Measurements from ENCODE around the gene PDIA5. TPM values are rescaled to one million over a fixed set of nuclear protein-coding genes. Genes with fewer than 3 reads are reported as not detected.

Gene PDIA5
- polyA plus RNA-seq, 1 donor (not counting 4 experiments of a cell fraction or from before 2014, with no cell fraction given): 29.8 TPM

GRCh38 chr3:123119388-123119787 is 52.6 kb downstream of the PDIA5 start:
- H3K9ac ChIP-seq (ENCODE audit: control insufficient read depth, extremely low read depth, insufficient read depth, low read length): no peak overlapping the region
- FAIRE-seq: no peak

GRCh38 chr3:123119802-123120201 is 53.0 kb downstream of the PDIA5 start:
- no peak for DNase-seq (ENCODE audit: low read depth, low spot score)
- dilution Hi-C loops (cut with MboI; ENCODE audit: extremely low pct_ligation_motif_present, low sequenced_read_pairs): no loop called here
- TF ChIP-seq EZH2 (IDR thresholded peaks at IDR 0.05; ENCODE audit: low read length): no peak
- TF ChIP-seq CTCF (optimal IDR thresholded peaks at IDR 0.05 in 1 of 3, IDR thresholded peaks at IDR 0.05 in 1 of 3, conservative IDR thresholded peaks at IDR 0.05 in 1 of 3; ENCODE audit: extremely low read depth in 1 of 3, insufficient read depth in 2 of 3, low read length in 3 of 3): no peak

More at GRCh38 chr3:123119388-123119787, 52.6 kb downstream of the PDIA5 start:
- Histone ChIP-seq H3K36me3 (ENCODE audit: control insufficient read depth in 2 of 2, extremely low read depth in 1 of 2, insufficient read depth in 2 of 2, low read length in 2 of 2) (peaks cover 27 to 48% of the 10 kb centered on the region in 2 experiments), H2AFZ (ENCODE audit: control insufficient read depth, low read length) (no peak overlapping the region), H3K27ac (ENCODE audit: control insufficient read depth, insufficient read depth, low read length) (no peak overlapping the region), H3K79me2 (ENCODE audit: control insufficient read depth, insufficient read depth, low read length) (no peaks in the 10 kb centered on the region), H3K4me3 (ENCODE audit: control insufficient read depth in 2 of 3, extremely low read depth in 1 of 3, insufficient read depth in 2 of 3, low read depth in 1 of 3, low read length in 3 of 3) (no peak overlapping the region), H3K27me3 (ENCODE audit: control insufficient read depth, extremely low read depth, insufficient read depth, low read length) (no peaks in the 10 kb centered on the region), H3K4me1 (ENCODE audit: control insufficient read depth, extremely low read depth, insufficient read depth, low read length) (peaks cover 21% of the 10 kb centered on the region), H3K9me1 (ENCODE audit: control insufficient read depth, extremely low read depth, insufficient read depth, low read length) (peaks cover 3% of the 10 kb centered on the region), H3K4me2 (ENCODE audit: control insufficient read depth, extremely low read depth, insufficient read depth, low read depth, low read length) (no peak overlapping the region), H4K20me1 (ENCODE audit: control insufficient read depth, extremely low read depth, insufficient read depth, low read length) (peaks cover 2% of the 10 kb centered on the region), H3K9me3 (ENCODE audit: control insufficient read depth, low read depth, low read length) (no peaks in the 10 kb centered on the region)
- no peak for DNase-seq (ENCODE audit: low read depth, low spot score)
- dilution Hi-C loops (cut with MboI; ENCODE audit: extremely low pct_ligation_motif_present, low sequenced_read_pairs): no loop called here
- TF ChIP-seq CTCF (optimal IDR thresholded peaks at IDR 0.05 in 1 of 3, IDR thresholded peaks at IDR 0.05 in 1 of 3, conservative IDR thresholded peaks at IDR 0.05 in 1 of 3; ENCODE audit: extremely low read depth in 1 of 3, insufficient read depth in 2 of 3, low read length in 3 of 3): no peak
- TF ChIP-seq EZH2 (IDR thresholded peaks at IDR 0.05; ENCODE audit: low read length): no peak

More at GRCh38 chr3:123119802-123120201, 53.0 kb downstream of the PDIA5 start:
- Histone ChIP-seq H3K4me2 (ENCODE audit: control insufficient read depth, extremely low read depth, insufficient read depth, low read depth, low read length) (no peak overlapping the region), H2AFZ (ENCODE audit: control insufficient read depth, low read length) (no peak overlapping the region), H3K27ac (ENCODE audit: control insufficient read depth, insufficient read depth, low read length) (no peak overlapping the region), H3K9me1 (ENCODE audit: control insufficient read depth, extremely low read depth, insufficient read depth, low read length) (peaks cover 3% of the 10 kb centered on the region), H3K9me3 (ENCODE audit: control insufficient read depth, low read depth, low read length) (no peaks in the 10 kb centered on the region), H3K4me1 (ENCODE audit: control insufficient read depth, extremely low read depth, insufficient read depth, low read length) (peaks cover 21% of the 10 kb centered on the region), H3K9ac (ENCODE audit: control insufficient read depth, extremely low read depth, insufficient read depth, low read length) (no peak overlapping the region), H4K20me1 (ENCODE audit: control insufficient read depth, extremely low read depth, insufficient read depth, low read length) (peaks cover 2% of the 10 kb centered on the region), H3K27me3 (ENCODE audit: control insufficient read depth, extremely low read depth, insufficient read depth, low read length) (no peaks in the 10 kb centered on the region), H3K4me3 (ENCODE audit: control insufficient read depth in 2 of 3, extremely low read depth in 1 of 3, insufficient read depth in 2 of 3, low read depth in 1 of 3, low read length in 3 of 3) (no peak overlapping the region), H3K79me2 (ENCODE audit: control insufficient read depth, insufficient read depth, low read length) (no peaks in the 10 kb centered on the region), H3K36me3 (ENCODE audit: control insufficient read depth in 2 of 2, extremely low read depth in 1 of 2, insufficient read depth in 2 of 2, low read length in 2 of 2) (peaks cover 29 to 52% of the 10 kb centered on the region in 2 experiments)
- FAIRE-seq: no peak

All from keratinocyte (primary cell).